Measurements from ENCODE around the gene ADIPOR2.

The ADIPOR2 gene

DNA sequence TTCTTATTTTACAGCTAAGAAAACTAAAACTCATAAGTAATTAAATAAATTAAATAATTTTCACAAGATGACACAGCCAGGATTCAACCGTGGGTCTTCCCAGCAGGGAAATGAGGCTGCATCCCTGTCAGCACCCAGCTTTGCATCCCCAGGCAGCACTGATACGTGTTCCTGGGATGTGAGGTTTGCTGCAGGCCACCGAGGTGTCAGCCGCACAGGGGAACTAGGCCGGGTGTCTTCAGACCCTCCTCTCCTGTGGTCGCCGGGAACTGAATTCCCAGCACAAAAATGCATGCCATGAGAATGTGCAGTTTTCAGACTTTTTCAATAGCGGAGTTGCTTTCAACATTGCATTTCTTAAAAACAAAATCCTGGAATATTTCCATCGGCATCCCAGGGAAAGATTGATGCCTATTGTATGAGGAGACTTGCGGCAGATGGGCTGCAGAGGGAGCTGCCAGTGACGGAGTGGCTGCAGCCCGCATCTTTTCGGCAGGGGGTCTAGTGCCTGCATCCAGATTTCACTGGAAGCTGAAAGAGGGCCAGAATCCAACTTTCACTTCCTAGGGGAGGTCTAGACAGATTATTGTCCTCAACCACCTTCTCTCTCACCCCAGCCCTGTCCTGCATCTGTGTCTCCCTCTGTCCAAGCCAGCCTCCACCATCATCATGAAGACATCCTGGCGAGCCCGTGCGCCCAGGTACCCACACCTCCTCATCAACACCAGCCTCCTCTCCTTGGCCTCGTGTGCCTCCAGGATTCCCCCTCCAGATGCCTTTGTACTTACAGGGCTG lies 142.1 kb downstream of the ADIPOR2 start:
- TF ChIP-seq, protein P1, sequence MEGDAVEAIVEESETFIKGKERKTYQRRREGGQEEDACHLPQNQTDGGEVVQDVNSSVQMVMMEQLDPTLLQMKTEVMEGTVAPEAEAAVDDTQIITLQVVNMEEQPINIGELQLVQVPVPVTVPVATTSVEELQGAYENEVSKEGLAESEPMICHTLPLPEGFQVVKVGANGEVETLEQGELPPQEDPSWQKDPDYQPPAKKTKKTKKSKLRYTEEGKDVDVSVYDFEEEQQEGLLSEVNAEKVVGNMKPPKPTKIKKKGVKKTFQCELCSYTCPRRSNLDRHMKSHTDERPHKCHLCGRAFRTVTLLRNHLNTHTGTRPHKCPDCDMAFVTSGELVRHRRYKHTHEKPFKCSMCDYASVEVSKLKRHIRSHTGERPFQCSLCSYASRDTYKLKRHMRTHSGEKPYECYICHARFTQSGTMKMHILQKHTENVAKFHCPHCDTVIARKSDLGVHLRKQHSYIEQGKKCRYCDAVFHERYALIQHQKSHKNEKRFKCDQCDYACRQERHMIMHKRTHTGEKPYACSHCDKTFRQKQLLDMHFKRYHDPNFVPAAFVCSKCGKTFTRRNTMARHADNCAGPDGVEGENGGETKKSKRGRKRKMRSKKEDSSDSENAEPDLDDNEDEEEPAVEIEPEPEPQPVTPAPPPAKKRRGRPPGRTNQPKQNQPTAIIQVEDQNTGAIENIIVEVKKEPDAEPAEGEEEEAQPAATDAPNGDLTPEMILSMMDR (conservative IDR thresholded peaks at IDR 0.05; ENCODE audit: low read length): no peak
- no peak for DNase-seq (ENCODE audit: low read depth)

DNA sequence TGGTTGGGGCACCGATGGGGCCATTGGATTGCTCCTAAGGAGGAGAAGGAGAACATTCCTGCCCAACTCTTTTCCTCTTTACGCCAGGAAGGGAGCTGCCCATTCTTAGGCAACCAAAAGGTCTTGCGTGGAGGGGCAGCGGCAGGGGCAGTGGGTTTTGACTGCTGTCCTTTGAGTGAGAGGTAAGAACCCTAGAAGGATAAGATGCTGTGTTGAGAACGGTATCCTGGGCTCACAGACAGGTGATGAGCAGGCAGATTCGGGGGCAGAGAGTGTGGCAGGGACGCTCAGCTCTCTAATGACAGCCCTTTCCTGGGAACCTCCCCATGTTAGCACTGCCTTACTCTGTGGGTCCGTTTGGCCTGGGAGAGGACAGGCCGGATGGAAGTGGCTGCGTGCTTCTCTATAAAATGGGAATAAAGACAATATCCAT lies 142.7 kb downstream of the ADIPOR2 start:
- DNase-seq (ENCODE audit: low read depth): no peak
- no peak overlapping the region for H3K4me3 ChIP-seq (ENCODE audit: low read length)
- TF ChIP-seq, protein P1 (conservative IDR thresholded peaks at IDR 0.05; ENCODE audit: low read length): no peak

More for the DNA sequence above, 142.1 kb downstream of the ADIPOR2 start:
- H3K4me3 ChIP-seq (ENCODE audit: low read length): no peak overlapping the region

DNA sequence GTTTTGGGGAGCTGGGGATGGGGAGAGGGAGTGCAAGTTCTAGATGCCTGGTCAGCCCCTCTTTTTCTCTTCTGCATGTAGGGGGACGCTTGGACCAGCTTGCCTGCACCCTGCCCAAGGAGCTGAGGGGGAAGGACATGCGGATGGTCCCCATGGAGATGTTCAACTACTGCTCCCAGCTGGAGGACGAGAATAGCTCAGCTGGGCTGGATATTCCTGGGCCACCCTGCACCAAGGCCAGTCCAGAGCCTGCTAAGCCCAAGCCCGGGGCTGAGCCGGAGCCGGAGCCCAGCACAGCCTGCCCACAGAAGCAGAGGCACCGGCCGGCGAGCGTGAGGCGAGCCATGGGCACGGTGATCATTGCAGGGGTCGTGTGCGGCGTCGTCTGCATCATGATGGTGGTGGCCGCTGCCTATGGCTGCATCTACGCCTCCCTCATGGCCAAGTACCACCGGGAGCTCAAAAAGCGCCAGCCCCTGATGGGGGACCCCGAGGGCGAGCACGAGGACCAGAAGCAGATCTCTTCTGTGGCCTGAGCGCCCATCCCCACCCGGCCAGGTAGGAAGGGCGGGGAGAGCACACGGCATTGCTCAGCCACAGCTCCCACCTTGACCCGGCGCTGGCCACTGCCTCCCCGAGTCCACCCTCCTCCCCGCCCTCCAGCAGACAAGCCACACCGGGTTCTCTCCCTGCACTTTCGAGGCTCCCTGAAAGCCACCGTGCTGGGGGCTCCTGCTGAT lies 143.5 kb downstream of the ADIPOR2 start:
- DNase-seq (ENCODE audit: low read depth): no peak
- no peak overlapping the region for H3K4me3 ChIP-seq (ENCODE audit: low read length)
- TF ChIP-seq, protein P1 (conservative IDR thresholded peaks at IDR 0.05; ENCODE audit: low read length): no peak

DNA sequence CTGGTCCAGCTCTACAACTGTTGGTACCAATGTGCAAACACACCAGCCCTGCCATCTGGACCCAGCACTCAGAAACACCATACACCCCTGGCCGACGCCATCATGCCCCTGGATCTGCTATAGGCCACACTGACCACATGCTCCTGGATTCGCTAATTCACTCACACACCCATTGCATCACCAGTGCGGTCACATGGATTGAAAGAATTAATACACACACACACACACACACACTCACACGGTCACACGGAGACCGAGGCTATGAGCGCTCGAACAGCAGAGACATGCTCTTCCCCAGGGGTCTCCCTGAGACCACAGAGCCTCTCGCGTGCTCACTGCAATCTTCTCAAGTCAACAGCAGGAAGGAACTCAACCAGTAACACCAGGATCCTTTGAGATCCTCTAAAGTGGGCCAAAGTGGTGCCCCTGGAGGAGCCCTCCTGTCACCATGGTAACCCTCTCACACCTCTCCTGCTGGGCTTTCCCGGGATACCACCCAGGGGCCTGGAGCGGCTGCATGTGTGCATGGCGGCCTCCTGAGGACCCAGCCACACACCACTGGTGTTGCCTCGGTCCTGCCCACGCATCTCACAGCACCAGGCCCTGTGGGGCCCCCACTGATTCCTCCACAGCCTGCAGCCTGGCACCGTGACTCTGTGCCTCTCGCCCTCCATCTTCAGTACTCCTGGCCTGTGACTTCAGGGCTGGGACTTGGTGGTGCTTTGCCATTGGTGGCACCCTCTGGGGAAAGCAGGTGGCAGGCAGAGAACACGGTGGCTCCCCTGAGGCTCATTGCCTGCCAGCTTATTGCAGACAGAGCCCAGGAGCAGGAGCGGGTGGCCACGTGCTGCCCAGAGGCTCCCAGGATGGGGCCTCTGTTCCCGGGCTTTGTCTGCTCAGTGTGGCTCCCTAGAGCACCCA lies 144.6 kb downstream of the ADIPOR2 start:
- H3K4me3 ChIP-seq (ENCODE audit: low read length): no peak overlapping the region
- TF ChIP-seq, protein P1 (conservative IDR thresholded peaks at IDR 0.05; ENCODE audit: low read length): no peak
- DNase-seq (ENCODE audit: low read depth): no peak

DNA sequence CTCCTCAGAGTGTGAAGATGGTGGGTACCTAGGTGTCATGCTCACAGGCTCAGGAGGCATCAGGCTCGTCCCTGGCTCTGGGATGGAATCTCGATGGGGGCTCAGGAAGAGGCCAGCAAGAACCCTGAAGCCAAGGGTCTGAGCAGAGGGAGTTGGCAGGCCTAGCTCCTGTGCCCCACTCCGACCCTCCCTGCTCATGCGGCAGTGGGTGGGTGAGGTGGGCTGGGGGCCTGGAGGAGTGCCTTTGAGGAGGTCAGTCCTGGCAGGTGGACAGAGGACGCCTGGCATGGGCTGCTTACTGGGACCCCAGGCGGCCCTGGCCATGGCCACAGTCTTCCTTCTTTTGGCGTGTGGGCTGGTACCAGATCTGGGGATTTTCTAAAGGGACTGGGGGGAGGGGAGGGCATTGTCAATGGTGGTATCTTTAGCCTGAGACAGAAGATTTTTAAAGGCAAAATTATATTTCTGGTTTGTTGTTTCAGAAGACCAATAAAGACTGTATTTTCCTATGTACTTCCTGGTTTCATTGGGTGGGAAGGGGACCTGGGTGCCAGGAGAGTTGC lies 145.5 kb downstream of the ADIPOR2 start:
- H3K4me3 ChIP-seq (ENCODE audit: low read length): no peak overlapping the region
- DNase-seq (ENCODE audit: low read depth): no peak
- TF ChIP-seq, protein P1 (conservative IDR thresholded peaks at IDR 0.05; ENCODE audit: low read length): no peak

DNA sequence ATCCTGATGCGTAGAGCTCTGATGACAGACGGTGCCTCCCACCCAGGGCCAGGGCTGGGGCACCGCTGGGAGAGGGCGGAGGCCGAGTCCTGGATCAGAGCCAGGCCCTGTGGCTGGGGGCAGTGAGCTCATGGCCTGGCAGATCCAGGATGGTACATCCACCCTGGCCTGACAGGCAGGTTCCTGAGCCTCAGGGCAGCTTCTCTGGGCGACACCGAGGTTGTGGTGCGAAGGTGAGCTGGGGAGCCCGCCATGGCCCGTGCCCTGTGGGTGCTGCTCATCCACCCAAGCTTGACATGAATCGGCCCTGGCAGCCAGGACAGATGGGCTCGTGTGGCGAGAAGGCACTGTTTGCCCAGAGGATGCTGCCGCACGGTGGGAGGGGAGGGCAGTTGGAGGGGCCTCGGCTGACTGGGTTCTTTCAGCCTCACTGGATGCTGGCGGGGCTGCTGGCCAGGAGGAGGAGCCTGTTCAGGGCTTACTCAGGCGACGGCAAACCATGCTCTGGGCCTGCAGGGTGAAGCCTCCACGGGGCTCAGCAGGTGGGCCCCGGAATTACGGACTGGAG lies 146.1 kb downstream of the ADIPOR2 start:
- TF ChIP-seq, protein P1 (conservative IDR thresholded peaks at IDR 0.05; ENCODE audit: low read length): no peak
- H3K4me3 ChIP-seq (ENCODE audit: low read length): no peak overlapping the region
- no peak for DNase-seq (ENCODE audit: low read depth)
